Activated CD8-positive, alpha-beta memory T cell treated with anti-CD3 and anti-CD28 coated beads for 24 hours (primary cell): ENCODE results near the gene IL4.

ENCODE experiments used
- DNase-seq: peaks from one replicate; pipeline ENCODE4 v3.0.0-alpha.2; 2020

The IL4 gene

GRCh38 chr5:132658381-132659302 is 15.1 kb upstream of the IL4 start:
- DNase-seq: peak; percentile 54

GRCh38 chr5:132659598-132660493 is 13.9 kb upstream of the IL4 start:
- DNase-seq: no peak

DNA sequence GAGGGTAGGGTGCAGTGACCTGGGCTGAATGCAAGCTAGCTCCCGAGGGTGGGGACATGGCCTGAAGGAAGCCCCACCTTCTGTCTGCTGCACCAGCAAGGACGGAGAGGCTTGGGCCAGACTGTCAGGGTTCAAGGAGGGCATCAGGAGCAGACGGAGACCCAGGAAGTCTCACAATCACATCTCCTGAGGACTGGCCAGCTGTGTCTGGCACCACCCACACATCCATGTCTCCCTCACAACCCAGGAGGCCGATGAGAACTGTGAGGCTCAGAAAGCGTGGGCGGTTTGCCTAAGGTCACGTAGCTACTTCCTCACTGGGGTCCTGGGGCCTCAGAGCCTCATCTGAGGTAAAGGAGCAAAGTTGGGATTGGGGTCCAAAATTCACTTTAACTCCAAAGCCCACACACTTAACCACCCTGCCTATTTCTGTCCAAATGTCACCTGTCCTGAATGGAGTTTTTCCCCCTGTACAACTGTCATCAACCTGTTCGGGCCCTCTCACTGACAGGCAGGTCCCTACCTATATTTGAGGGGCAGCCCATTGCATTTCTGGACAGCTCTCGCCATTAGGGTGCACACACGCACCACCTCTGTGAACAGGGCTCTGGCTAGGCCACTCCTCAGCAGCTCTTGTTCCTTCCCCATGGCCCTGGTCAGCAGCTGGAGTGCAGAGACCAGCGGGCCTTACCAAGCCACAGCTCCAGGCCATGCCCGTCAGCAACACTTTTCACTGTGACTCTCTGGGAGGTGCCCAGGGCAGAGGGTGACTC is 12.4 kb upstream of the IL4 start:
- peak; percentile 54 for DNase-seq

- DNase-seq: no peak
Observed at GRCh38 chr5:132662004-132662401, 11.8 kb upstream of the IL4 start.

GRCh38 chr5:132662925-132663770 is 10.6 kb upstream of the IL4 start:
- peak; percentile 70 for DNase-seq

- no peak for DNase-seq
Observed at GRCh38 chr5:132663771-132664695, 9.8 kb upstream of the IL4 start.

DNA sequence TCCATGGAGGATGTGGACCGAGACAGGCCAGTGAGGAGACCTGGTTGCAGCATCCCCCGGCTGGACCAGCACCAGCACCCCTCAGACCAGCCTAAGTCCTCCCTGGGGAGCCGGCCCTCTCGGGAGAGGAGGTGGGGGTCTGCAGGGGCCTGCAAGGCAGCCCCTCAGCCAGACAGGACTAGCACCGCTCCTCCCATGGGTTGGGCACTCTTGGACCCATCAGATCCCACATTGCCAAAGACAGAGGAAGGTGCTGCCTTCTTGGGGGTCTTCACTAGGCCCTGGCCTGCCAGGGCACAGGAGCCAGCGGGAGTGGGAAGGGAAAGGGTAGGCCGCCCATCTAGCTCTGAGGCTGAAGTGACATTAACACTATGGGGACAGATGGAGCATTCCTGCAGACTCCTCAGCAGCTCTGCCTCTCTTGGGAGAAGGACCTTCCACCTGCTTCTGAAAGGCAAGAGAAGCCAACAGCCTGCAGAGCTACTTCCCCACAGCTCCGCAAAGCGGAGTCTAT is 9.0 kb upstream of the IL4 start:
- no peak for DNase-seq

- DNase-seq: no peak
Observed at GRCh38 chr5:132665574-132666080, 8.2 kb upstream of the IL4 start.

GRCh38 chr5:132666310-132667123 is 7.3 kb upstream of the IL4 start:
- DNase-seq: no peak

GRCh38 chr5:132667309-132667708 is 6.5 kb upstream of the IL4 start:
- DNase-seq: no peak

- peak; percentile 45 for DNase-seq
Observed at GRCh38 chr5:132667761-132668705, 5.8 kb upstream of the IL4 start.

DNA sequence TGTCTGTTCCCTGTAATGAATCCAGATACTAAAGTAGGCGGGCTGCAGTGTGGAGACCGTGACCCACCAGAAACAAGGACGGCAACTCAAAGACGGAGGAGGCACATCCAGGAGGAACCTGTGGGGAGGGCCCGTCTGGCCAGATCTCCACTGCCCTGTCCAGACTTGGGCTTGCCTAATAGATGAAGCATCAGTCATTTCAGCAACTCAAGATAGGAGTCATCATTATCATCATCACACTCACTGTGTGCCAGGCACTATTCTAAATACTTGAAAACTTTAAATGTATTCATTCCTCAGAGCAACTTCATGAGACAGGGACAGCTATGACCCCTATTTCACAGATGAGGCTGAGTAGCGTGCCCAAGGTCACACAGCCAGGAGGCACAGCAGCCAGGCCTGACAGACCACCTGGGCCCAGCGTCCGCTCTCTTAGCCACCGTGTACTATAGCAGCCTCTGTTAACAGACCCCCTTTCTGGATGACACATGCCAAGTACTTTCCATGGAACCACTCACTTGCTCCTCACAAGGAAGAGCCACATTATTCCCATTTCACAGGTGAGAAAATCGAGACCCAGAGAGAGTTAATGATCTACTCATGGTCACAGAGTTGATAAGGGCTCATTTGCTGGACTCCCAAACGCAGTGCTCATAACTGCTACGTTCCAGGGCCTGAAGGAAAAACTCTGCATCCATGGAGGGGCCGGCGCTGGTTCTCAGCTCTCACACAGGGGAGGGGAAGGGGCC is 4.9 kb upstream of the IL4 start:
- DNase-seq: peak; percentile 49

GRCh38 chr5:132669455-132669820 is 4.4 kb upstream of the IL4 start:
- peak; percentile 44 for DNase-seq

- peak; percentile 47 for DNase-seq
Observed at GRCh38 chr5:132669966-132670882, 3.6 kb upstream of the IL4 start.

GRCh38 chr5:132671000-132671399 is 2.8 kb upstream of the IL4 start:
- DNase-seq: no peak

- DNase-seq: no peak
Observed at GRCh38 chr5:132673488-132673887, 301 bp upstream of the IL4 start.
